ENCODE data around the gene CTBP2. TPM values are rescaled to one million over a fixed set of nuclear protein-coding genes. Genes with fewer than 3 reads are reported as not detected.

The CTBP2 gene
- total and polyA plus RNA-seq, 11 donors: 10.1 to 45.5 (median 29.1) TPM

GRCh38 chr10:125113691-125114371 lies 46.5 kb downstream of the CTBP2 start:
- DNase-seq (no peak), ATAC-seq (peak; percentile 23 to 44 (median 28))
- intact Hi-C loops (cut with DNase I): loop anchor here in 1 of 10 donors (5.0 kb wide), 1 partner anchor 42 kb away; no protein-coding TSS in a partner anchor
- Histone ChIP-seq H3K36me3 (peaks cover 0 to 20% (median 12%) of the 10 kb centered on the region in 9 donors), H3K4me1 (peaks cover 15 to 65% (median 42%) of the 10 kb centered on the region in 12 donors), H3K27me3 (no peaks in the 10 kb centered on the region), H3K4me3 (no peak overlapping the region), H3K27ac (peak overlapping the region in 6 of 12 donors; percentile 3 to 57 (median 34)), H3K9me3 (no peaks in the 10 kb centered on the region)
- no peak for TF ChIP-seq POLR2A (IDR thresholded peaks at IDR 0.05)
- TF ChIP-seq, protein P1, sequence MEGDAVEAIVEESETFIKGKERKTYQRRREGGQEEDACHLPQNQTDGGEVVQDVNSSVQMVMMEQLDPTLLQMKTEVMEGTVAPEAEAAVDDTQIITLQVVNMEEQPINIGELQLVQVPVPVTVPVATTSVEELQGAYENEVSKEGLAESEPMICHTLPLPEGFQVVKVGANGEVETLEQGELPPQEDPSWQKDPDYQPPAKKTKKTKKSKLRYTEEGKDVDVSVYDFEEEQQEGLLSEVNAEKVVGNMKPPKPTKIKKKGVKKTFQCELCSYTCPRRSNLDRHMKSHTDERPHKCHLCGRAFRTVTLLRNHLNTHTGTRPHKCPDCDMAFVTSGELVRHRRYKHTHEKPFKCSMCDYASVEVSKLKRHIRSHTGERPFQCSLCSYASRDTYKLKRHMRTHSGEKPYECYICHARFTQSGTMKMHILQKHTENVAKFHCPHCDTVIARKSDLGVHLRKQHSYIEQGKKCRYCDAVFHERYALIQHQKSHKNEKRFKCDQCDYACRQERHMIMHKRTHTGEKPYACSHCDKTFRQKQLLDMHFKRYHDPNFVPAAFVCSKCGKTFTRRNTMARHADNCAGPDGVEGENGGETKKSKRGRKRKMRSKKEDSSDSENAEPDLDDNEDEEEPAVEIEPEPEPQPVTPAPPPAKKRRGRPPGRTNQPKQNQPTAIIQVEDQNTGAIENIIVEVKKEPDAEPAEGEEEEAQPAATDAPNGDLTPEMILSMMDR (IDR thresholded peaks at IDR 0.05): no peak
- 28 to 40% (median 36%) methylated on average over 17 to 20 of the region's 20 CpGs for WGBS, 4 donors

DNA sequence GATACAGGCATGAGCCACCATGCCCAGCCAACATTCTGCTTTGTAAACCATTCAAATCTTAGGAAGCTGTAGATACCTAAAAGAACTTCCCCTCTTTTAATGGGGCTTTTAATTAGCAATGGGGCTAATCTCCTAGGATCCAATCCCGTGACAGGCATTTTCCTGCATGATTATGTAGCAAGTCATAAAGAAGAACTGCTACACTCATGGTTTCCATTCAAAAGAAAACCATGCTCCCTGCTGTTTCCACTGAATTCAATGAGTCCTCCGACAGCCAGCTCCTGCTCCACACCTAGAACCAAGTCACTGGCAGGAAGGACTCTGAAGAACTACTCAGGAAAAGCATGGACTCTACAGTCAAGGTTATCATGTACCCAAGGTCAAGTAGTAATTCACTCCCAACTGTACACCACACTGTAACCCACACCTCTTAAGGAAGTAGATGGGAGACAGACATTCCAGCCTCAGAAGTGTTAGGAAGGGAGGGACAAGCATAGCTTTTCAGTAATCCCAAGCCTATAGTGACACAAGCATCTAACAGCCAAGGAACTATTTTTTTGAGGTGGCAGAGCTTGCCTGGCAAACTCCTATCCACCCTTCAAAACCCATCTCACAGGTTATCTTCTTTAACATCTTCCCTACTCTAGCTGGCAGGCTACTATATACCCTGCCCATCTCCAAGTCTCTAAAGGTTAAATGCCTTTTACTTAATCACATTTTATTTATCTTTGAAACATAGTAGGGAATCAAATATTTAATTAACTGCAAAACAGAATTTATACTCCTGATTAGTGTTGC lies 47.5 kb downstream of the CTBP2 start:
- H3K9me3 ChIP-seq: peaks cover 0 to 8% (median 0%) of the 10 kb centered on the region in 12 donors
- intact Hi-C loops (cut with DNase I): loop anchor here in 1 of 10 donors (5.0 kb wide), 1 partner anchor 41 kb away; no protein-coding TSS in a partner anchor
- no peak for ATAC-seq
- DNase-seq: no peak
- TF ChIP-seq, protein P1 (IDR thresholded peaks at IDR 0.05): no peak
- TF ChIP-seq POLR2A (IDR thresholded peaks at IDR 0.05): no peak
- no peaks in the 10 kb centered on the region for H3K27me3 ChIP-seq
- 89 to 96% (median 91%) methylated on average over 2 of the region's 2 CpGs for WGBS, 4 donors
- H3K4me3 ChIP-seq: no peak overlapping the region
- peak overlapping the region in 2 of 12 donors; percentile 23 to 39 for H3K27ac ChIP-seq
- peaks cover 0 to 29% (median 22%) of the 10 kb centered on the region in 9 donors for H3K36me3 ChIP-seq
- H3K4me1 ChIP-seq: peaks cover 10 to 56% (median 33%) of the 10 kb centered on the region in 12 donors

DNA sequence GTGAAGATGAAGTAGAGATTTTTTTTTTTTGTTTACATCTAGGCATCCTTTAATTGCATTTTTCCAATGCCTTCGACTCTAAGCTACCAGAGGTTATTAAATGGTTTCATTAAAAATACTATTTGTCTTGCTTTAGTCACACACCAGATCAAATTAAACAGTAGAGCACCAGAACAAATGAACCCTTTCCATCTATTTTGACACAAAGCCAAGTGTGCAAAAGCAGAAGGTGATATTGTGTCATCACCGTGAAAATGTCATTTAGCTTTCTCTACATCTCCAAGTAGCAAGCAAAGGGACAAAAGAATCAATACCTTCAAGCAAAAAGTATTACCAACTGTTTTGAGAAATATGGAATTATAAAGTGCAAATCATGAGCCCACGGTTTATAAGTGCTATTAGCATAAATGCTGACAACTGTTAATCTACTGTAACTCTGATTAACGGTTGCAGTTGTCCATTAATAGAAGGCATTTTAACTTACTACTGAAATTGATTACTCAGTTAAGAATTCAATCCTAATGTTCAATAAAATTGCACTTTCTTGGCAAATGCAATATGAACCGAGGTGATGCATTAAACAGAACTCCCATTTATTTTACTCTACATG lies 49.1 kb downstream of the CTBP2 start:
- H3K4me3 ChIP-seq: no peak overlapping the region
- TF ChIP-seq POLR2A (IDR thresholded peaks at IDR 0.05): no peak
- TF ChIP-seq, protein P1 (IDR thresholded peaks at IDR 0.05): no peak
- 71 to 75% (median 74%) methylated on average over 5 of the region's 5 CpGs for WGBS, 4 donors
- H3K27me3 ChIP-seq: no peaks in the 10 kb centered on the region
- intact Hi-C loops (cut with DNase I): loop anchor here in 1 of 10 donors (5.0 kb wide), 1 partner anchor 39 kb away; no protein-coding TSS in a partner anchor
- DNase-seq (no peak), ATAC-seq (no peak)
- H3K9me3 ChIP-seq: peaks cover 0 to 10% (median 0%) of the 10 kb centered on the region in 12 donors
- H3K4me1 ChIP-seq: peaks cover 0 to 42% (median 19%) of the 10 kb centered on the region in 12 donors
- H3K27ac ChIP-seq: no peak overlapping the region
- peaks cover 0 to 41% (median 24%) of the 10 kb centered on the region in 9 donors for H3K36me3 ChIP-seq
